Stimulated activated naive CD4-positive, alpha-beta T cell (primary cell): ENCODE data around the gene GALR2.
"Not testable (repeated sequence)": the region's sequence is repeated elsewhere in the genome, so short reads cannot be mapped to it uniquely, and the experiment has no call there.

Experiments used
- DNase-seq, 6 experiments: peaks; one replicate each; lab custom pipeline; 2025; lab: John Stamatoyannopoulos, UW

Gene GALR2

DNA sequence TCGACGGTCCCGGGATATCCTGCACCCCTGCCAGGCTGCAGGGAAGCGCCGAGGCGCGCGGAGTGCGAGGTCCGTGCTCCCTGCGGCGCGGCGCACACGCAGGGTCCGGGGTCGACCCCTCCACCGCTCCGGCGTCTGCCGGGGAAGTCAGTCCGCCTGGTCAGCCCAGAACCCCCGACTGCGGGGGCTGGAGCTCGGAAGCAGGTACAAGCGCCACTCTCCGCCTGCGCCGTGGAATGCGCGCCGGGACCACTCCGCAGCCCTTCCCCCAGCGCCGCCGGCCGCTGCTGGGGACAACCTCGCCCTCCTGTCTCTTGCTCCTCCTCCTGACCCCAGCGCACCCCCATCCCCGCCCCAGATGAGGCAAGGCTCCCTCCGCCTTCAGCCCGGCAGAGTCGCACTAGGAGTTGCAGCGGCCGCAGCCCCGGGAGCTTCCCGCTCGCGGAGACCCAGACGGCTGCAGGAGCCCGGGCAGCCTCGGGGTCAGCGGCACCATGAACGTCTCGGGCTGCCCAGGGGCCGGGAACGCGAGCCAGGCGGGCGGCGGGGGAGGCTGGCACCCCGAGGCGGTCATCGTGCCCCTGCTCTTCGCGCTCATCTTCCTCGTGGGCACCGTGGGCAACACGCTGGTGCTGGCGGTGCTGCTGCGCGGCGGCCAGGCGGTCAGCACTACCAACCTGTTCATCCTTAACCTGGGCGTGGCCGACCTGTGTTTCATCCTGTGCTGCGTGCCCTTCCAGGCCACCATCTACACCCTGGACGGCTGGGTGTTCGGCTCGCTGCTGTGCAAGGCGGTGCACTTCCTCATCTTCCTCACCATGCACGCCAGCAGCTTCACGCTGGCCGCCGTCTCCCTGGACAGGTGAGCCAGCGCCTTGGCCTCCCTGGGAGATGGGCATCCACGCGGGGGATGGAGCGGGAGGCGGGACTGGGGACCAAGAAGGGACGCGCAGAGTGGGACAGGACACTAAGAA is at the start of gene GALR2:
GALR2 (plus strand) TSS at position 392 of the 974 bp plus-strand sequence; CDS start at position 495, 103 bp downstream.
- DNase-seq = peak in 1 of 6 experiments; percentile 53

- no peak for DNase-seq
Measured at GRCh38 chr17:76025294-76025693, 49.3 kb upstream of the GALR2 start.

GRCh38 chr17:76026714-76027158 is 47.8 kb upstream of the GALR2 start:
- no peak for DNase-seq

DNA sequence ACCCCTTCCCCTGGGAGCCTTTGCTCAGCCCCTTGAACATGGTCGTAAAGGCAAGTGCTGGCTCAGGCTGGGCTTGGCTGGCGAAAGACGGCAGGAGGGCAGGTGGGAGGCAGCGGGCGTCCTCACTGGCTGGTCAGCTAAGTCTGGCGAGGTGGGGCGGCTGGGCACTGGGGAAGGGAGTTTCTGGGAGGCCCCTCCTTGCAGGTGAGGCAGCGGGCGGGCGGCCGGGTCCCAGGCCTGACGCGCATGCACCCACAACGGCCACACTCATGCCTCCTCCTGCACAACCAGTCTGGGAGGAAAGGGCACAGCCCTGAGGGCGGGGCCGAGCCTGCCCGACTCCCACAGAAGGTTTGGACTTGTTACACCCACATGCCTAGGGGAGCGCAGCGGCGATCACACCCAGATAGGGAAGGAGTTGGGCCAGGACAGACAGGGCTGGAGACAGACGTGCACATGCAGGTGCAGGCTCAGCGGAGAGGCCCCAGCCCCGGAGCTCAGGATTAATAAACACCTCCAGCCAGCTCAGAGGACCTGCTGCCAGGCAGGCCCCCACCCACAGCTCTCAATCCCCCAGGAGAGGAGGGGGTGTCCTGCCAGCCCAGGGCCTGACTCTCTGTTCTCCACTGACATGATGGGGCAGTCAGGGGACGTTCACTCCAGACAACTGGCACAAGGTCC is 47.3 kb upstream of the GALR2 start, which contains the start of gene EVPL:
EVPL (minus strand) TSS at position 148 of the 681 bp plus-strand sequence; CDS start at position 40, 108 bp downstream.
- DNase-seq = no peak

DNA sequence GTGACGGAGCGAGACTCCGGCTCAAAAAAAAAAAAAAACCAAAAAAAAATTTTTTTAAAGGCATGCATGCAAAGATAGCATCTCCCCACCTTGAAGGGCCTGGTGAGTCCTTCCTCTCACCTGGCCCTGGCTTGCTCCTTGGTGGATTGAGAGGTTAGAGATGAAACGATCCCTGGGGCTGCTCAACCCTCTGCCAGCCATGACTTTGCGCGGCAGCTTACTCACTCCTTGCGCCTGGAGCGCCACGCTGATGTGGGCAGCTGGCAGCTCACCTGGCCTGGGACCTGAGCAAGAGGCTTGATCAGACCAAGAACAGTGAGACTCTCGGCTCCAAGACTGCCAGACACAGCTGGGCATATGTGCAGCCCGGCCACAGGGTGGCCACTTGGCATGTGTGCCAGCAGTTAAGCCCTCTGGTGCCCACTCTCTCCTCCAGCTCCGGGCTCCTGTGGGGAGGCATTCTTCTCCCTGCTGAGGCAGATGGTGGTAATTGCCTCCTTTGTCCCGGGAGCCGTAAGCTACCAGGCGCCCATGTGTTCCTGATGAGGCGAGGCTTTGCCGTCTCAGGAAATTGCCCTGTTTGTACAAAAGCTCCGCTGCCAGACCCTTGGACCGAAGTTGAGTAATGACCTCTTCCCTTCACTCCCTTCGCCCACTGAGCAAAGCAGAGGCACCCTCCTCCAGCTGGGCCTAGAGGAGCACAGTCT is 42.4 kb upstream of the GALR2 start:
- no peak for DNase-seq

DNA sequence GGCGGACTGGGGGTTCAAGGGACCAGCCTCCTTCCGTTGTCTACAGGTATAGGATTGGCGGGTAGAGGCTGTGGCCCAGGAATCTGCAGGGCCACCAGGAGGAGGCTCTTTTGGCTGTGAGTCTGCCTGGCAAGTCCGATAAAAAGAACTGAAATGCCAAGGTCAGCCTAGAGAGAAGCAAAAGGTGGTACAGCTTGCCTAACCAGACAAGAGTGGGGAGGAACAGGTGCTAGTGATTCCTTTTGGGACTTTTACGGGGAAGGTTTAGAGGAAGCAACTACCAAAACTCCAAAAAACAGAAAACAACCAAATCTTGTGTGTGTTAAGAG is 41.8 kb upstream of the GALR2 start:
- DNase-seq = no peak

DNA sequence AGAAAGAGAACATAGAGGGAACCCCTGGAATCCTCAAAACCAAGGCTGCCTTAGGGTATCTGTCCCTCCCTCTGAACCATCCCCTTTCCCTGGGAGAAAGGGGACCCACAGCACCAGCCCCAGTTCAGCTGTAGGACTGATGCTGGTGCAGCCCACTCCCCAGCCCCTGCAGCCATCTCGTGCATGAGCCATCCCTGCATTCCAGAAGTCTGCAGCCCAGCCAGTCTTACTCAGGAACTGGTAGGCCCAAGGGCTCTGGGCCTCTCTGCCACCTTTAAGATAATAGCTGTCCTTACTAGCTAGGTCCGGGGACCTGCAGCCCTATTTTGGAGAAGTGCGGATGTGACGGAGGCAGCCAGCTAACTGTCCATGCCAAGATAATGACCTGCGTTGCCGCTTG is 41.4 kb upstream of the GALR2 start:
- DNase-seq = no peak

GRCh38 chr17:76034428-76035350 is 39.9 kb upstream of the GALR2 start:
- no peak for DNase-seq

- no peak for DNase-seq
Measured at GRCh38 chr17:76036497-76037261, 37.9 kb upstream of the GALR2 start.

- no peak for DNase-seq
Measured at GRCh38 chr17:76038050-76038449, 36.5 kb upstream of the GALR2 start.

GRCh38 chr17:76039121-76039520 is 35.5 kb upstream of the GALR2 start:
- no peak for DNase-seq

GRCh38 chr17:76040376-76040775 is 34.2 kb upstream of the GALR2 start:
- DNase-seq = no peak

DNA sequence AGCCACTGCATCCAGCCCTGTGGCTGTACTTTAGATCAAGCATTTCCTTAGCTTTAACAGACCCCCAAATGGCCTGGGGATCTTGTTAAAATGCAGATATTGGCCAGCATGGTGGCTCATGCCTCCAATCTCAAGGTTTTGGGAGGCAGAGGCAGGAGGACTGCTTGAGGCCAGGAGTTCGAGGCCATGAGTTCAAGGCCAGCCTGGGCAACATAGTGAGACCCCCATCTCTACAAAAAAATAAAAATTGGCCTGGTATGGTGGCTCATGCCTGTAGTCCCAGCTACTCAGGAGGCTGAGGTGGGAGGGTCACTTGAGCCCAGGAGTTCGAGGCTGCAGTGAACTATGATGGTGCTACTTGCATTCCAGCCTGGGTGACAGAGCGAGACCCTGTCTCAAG is 31.7 kb upstream of the GALR2 start:
- DNase-seq = not testable (repeated sequence)

DNA sequence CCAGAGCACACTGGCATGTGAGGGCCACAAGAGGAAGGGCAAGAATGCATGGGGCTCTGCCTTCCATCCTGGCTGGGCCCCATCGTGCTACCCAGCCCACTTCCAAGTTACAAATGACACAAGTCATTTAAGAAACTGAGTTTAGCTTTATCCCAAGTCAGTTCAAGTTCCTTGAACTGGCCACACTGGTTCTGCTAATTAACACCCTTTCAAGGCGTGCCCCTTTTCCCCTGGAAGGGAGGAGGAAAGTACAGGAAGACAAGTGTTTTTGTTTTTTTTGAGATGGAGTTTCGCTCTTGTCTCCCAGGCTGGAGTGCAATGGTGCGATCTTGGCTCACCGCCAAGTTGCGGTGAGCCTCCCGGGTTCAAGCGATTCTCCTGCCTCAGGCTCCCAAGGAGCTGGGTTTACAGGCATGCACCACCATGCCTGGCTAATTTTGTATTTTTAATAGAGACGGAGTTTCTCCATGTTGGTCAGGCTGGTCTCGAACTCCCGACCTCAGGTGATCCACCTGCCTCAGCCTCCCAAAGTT is 30.0 kb upstream of the GALR2 start:
- DNase-seq = not testable (repeated sequence)

- no peak for DNase-seq
Measured at GRCh38 chr17:76046064-76046463, 28.5 kb upstream of the GALR2 start.

DNA sequence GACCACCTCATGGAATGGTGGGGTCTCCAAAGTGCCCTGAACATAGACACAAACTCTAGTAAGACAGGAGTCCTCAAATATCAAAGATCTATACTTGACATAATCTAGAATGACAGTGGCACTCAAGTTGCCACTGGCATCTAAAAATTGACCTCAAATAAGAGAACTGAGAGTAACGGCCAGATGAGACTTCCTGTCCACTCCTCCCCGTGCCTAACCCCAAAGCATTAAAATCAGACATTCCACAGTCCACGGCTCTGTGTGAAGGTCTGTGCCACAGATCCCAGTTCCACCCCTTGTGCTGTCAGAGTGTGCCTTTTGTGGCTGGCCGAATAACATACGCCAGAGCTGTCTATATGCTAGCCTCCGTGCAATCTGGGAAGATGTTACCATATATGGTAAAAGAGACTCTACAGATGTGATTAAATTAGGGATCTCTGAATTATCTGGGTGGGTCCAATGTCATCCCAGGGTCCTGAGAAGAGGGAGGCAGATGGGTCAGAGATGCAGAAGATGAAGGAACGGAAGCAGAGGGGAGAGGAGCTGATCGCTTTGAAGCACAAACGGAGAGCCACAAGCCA is 26.5 kb upstream of the GALR2 start:
- DNase-seq = no peak

GRCh38 chr17:76048711-76049110 is 25.9 kb upstream of the GALR2 start:
- DNase-seq = peak in 3 of 6 experiments; percentile 11 to 19 (median 14)

DNA sequence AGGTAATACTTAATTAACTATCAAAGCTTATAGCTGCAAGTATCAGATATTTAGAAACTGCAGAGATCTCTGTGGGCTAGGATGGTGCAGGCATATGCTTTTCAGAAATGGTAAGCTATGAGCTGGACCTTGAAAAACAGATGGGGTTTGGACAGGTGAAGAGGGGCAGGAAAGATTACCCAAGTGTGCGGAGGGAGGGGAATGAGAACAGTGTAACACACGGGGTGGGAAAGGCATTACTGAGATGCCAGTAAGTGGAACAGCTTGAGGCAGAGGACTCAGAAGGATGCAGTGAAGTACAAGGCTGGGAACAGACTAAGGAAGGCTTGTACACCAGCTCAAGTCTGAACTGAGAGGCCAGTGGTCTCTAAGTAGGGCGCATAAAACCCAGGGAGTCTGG is 25.3 kb upstream of the GALR2 start:
- DNase-seq = no peak

GRCh38 chr17:76049836-76050537 is 24.6 kb upstream of the GALR2 start:
- DNase-seq = no peak
